ENCODE measurements around the gene KRT7.
A peak's percentile ranks its signal among the peaks of the same experiment; 100 is the strongest.
"Not testable (repeated sequence)": the region's sequence is repeated elsewhere in the genome, so short reads cannot be mapped to it uniquely, and the experiment has no call there.

The KRT7 gene

GRCh38 chr12:52243856-52244614, 11.0 kb downstream of the KRT7 start:
- DNase-seq (ENCODE audit: low spot score): peak; percentile 71

- DNase-seq (ENCODE audit: low spot score): no peak
Measured at GRCh38 chr12:52244615-52244994, 11.6 kb downstream of the KRT7 start.

- no peak for DNase-seq (ENCODE audit: low spot score)
Measured at GRCh38 chr12:52245259-52245961, 12.4 kb downstream of the KRT7 start.

GRCh38 chr12:52245962-52246569, 13.0 kb downstream of the KRT7 start:
- no peak for DNase-seq (ENCODE audit: low spot score)

GRCh38 chr12:52246720-52247621, 13.9 kb downstream of the KRT7 start:
- peak; percentile 46 for DNase-seq (ENCODE audit: low spot score)

- no peak for DNase-seq (ENCODE audit: low spot score)
Measured at GRCh38 chr12:52247622-52248540, 14.8 kb downstream of the KRT7 start.

GRCh38 chr12:52248541-52249461, 15.8 kb downstream of the KRT7 start:
- DNase-seq (ENCODE audit: low spot score): no peak

- DNase-seq (ENCODE audit: low spot score): no peak
Measured at GRCh38 chr12:52249511-52250047, 16.5 kb downstream of the KRT7 start.

- DNase-seq (ENCODE audit: low spot score): no peak
Measured at GRCh38 chr12:52250048-52250990, 17.3 kb downstream of the KRT7 start.

GRCh38 chr12:52251367-52252051, 18.5 kb downstream of the KRT7 start:
- DNase-seq (ENCODE audit: low spot score): peak; percentile 66

GRCh38 chr12:52252175-52252615, 19.2 kb downstream of the KRT7 start:
- not testable (repeated sequence) for DNase-seq (ENCODE audit: low spot score)

GRCh38 chr12:52252728-52253343, 19.8 kb downstream of the KRT7 start:
- no peak for DNase-seq (ENCODE audit: low spot score)

GRCh38 chr12:52253391-52254179, 20.5 kb downstream of the KRT7 start:
- no peak for DNase-seq (ENCODE audit: low spot score)

- no peak for DNase-seq (ENCODE audit: low spot score)
Measured at GRCh38 chr12:52254180-52254964, 21.3 kb downstream of the KRT7 start.

GRCh38 chr12:52254965-52255751, 22.1 kb downstream of the KRT7 start:
- DNase-seq (ENCODE audit: low spot score): no peak

Data from activated CD4-positive, alpha-beta T cell treated with anti-CD3 and anti-CD28 coated beads, Interleukin-2, Interleukin-4, amounts not matched to agents 100 ng/mL and 50 ng/mL, durations not matched to agents 16 hours and 8 hours (primary cell).